Right lobe of liver (tissue), 6 donors: ENCODE data around the gene ZRANB3. TPM values are rescaled to one million over a fixed set of nuclear protein-coding genes. Genes with fewer than 3 reads are reported as not detected.

ENCODE experiments used
- ATAC-seq, 4 donors: fragments of 200-7000 bp; cut with Tn5 transposase; one replicate each; pipeline ENCODE4 v1.9.1; 2020; ENCODE audit warnings: mild to moderate bottlenecking in 4 of 4, moderate library complexity in 4 of 4
- DNase-seq, 3 donors: peaks; one replicate each; pipeline ENCODE4 v3.0.0-alpha.2; 2020
- H3K27ac ChIP-seq, 3 donors: fragments of 200-600 bp; one replicate each; pipeline ENCODE4 v1.8.0; 2022
- H3K27me3 ChIP-seq, 2 donors: fragments of 200-600 bp; one replicate each; pipeline ENCODE4 v1.8.0; 2022
- H3K36me3 ChIP-seq, 4 donors: fragments of 200-600 bp; sonication (generic) in 1 of 4; one replicate each; pipeline versions ENCODE4 v1.5.1 to v1.8.0; 2017 to 2022; ENCODE audit warnings: control low read depth in 1 of 4
- H3K4me1 ChIP-seq, 4 donors: fragments of 200-600 bp; sonication (generic) in 1 of 4; one replicate each; pipeline versions ENCODE4 v1.5.1 to v1.8.0; 2017 to 2022; ENCODE audit warnings: control low read depth in 1 of 4
- H3K4me3 ChIP-seq, 3 donors: fragments of 200-600 bp; one replicate each; pipeline ENCODE4 v1.8.0; 2022
- H3K9me3 ChIP-seq, 4 donors: fragments of 200-600 bp; sonication (generic) in 1 of 4; one replicate each; pipeline versions ENCODE4 v1.5.1 to v1.8.0; 2017 to 2022; ENCODE audit warnings: control low read depth in 1 of 4
- CTCF ChIP-seq, 4 donors: fragments of 200-600 bp in 3 of 4; fragments of 450-650 bp in 1 of 4; IDR thresholded peaks; one replicate each; pipeline versions ENCODE4 v1.5.1 to v1.8.0; 2016 to 2022; ENCODE audit warnings: antibody characterized with exemption in 4 of 4, mild to moderate bottlenecking in 2 of 4
- POLR2A ChIP-seq: fragments of 450-650 bp; IDR thresholded peaks from one replicate; pipeline ENCODE4 v1.6.1; 2017; ENCODE audit warnings: antibody characterized with exemption, mild to moderate bottlenecking
- WGBS: methylation state at CpG from one replicate; pipeline ENCODE4 v1.1.6; 2018; ENCODE audit warnings: low coverage, low lambda C conversion rate; ENCODE audit not compliant: insufficient coverage; ENCODE audit errors: missing lambda C conversion rate; 5-methylcytosine and 5-hydroxymethylcytosine counted together
- intact Hi-C, 2 donors: fragments of 100-400 bp; cut with DNase I; formaldehyde crosslinking; loops; one replicate each; pipeline versions ENCODE4 v1.11.2 to v1.14.1; 2022
- total RNA-seq, 6 experiments: library from RNA; depleted of rRNA in 2 of 6; stranded (reverse); fragments of >200 nt in 2 of 6; fragmentation: NEBNext Ultra II Directional in 3 of 6; extraction: Animal tissue kit (Norgen Biotek cat#: 25700) in 3 of 6; gene quantifications; one replicate each; pipeline versions ENCODE4 v1.1.0 to v1.2.4, GENCODE V29; 2016 to 2023
- donor health status: DM: no; HTN: yes; CAD: no.
- donor health status: DM: no; HTN: no; CAD: no.
- donor health status: DM: no; HTN: no; CAD: no.
- donor health status: DM: no; HTN: yes; CAD: no.
- donor health status: DM: no; HTN: yes; CAD: no.

ZRANB3 gene
- total RNA-seq, 6 experiments from 2014 or later, result 3.3 to 5.6 (median 4.0) TPM

- Histone ChIP-seq H3K9me3 (no peaks in the 10 kb centered on the region), H3K36me3 (peaks cover 0 to 11% (median 3%) of the 10 kb centered on the region in 4 donors), H3K4me3 (no peak overlapping the region), H3K4me1 (no peaks in the 10 kb centered on the region), H3K27me3 (no peaks in the 10 kb centered on the region), H3K27ac (no peak overlapping the region)
- WGBS, result 83% methylated on average over 1 of the region's 6 CpGs
- TF ChIP-seq POLR2A, result no peak
- TF ChIP-seq CTCF (IDR thresholded peaks at IDR 0.05), result no peak
- intact Hi-C loops, result no loop called here
- ATAC-seq, result peak in 1 of 4 donors; percentile 7
- DNase-seq, result no peak
These were observed 356.3 kb downstream of the ZRANB3 start for GRCh38 chr2:135174810-135175093.

- H3K36me3 ChIP-seq, result peaks cover 0 to 15% (median 5%) of the 10 kb centered on the region in 4 donors
- no peaks in the 10 kb centered on the region for H3K4me1 ChIP-seq
- DNase-seq, result no peak
- intact Hi-C loops, result no loop called here
- ATAC-seq, result peak in 2 of 4 donors; percentile 10 to 21
- H3K27ac ChIP-seq, result no peak overlapping the region
- 50% methylated on average over 4 of the region's 9 CpGs for WGBS
- TF ChIP-seq CTCF (IDR thresholded peaks at IDR 0.05) (no peak), POLR2A (no peak)
- H3K9me3 ChIP-seq, result no peaks in the 10 kb centered on the region
- H3K4me3 ChIP-seq, result no peak overlapping the region
- H3K27me3 ChIP-seq, result no peaks in the 10 kb centered on the region
These were observed 356.8 kb downstream of the ZRANB3 start for GRCh38 chr2:135174049-135174809.

- H3K27me3 ChIP-seq, result no peaks in the 10 kb centered on the region
- peaks cover 0 to 43% (median 10%) of the 10 kb centered on the region in 4 donors for H3K36me3 ChIP-seq
- 91% methylated on average over 11 of the region's 11 CpGs for WGBS
- no peak for DNase-seq
- no peak for ATAC-seq
- H3K4me3 ChIP-seq, result no peak overlapping the region
- no peak overlapping the region for H3K27ac ChIP-seq
- intact Hi-C loops, result no loop called here
- no peaks in the 10 kb centered on the region for H3K4me1 ChIP-seq
- TF ChIP-seq CTCF (IDR thresholded peaks at IDR 0.05), result no peak
- TF ChIP-seq POLR2A, result no peak
- H3K9me3 ChIP-seq, result no peaks in the 10 kb centered on the region
These were observed 360.9 kb downstream of the ZRANB3 start for GRCh38 chr2:135169900-135170753.

- no peaks in the 10 kb centered on the region for H3K4me1 ChIP-seq
- 91% methylated on average over 7 of the region's 11 CpGs for WGBS
- H3K27ac ChIP-seq, result no peak overlapping the region
- H3K4me3 ChIP-seq, result no peak overlapping the region
- no peaks in the 10 kb centered on the region for H3K27me3 ChIP-seq
- intact Hi-C loops, result no loop called here
- H3K9me3 ChIP-seq, result no peaks in the 10 kb centered on the region
- H3K36me3 ChIP-seq, result peaks cover 0 to 57% (median 15%) of the 10 kb centered on the region in 4 donors
- DNase-seq (no peak), ATAC-seq (no peak)
- TF ChIP-seq CTCF (IDR thresholded peaks at IDR 0.05) (no peak), POLR2A (no peak)
These were observed 362.7 kb downstream of the ZRANB3 start for GRCh38 chr2:135168204-135168856.
